NOMO-1 (cell line): ENCODE measurements around the gene TM7SF3.
"Not testable (repeated sequence)": the region's sequence is repeated elsewhere in the genome, so short reads cannot be mapped to it uniquely, and the experiment has no call there.

Source experiments
- DNase-seq, 2 experiments: peaks; one replicate each; lab custom pipeline; 2025; ENCODE audit not compliant: unreplicated experiment in 2 of 2; lab: John Stamatoyannopoulos, UW

TM7SF3 gene, protein sequence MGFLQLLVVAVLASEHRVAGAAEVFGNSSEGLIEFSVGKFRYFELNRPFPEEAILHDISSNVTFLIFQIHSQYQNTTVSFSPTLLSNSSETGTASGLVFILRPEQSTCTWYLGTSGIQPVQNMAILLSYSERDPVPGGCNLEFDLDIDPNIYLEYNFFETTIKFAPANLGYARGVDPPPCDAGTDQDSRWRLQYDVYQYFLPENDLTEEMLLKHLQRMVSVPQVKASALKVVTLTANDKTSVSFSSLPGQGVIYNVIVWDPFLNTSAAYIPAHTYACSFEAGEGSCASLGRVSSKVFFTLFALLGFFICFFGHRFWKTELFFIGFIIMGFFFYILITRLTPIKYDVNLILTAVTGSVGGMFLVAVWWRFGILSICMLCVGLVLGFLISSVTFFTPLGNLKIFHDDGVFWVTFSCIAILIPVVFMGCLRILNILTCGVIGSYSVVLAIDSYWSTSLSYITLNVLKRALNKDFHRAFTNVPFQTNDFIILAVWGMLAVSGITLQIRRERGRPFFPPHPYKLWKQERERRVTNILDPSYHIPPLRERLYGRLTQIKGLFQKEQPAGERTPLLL

DNA sequence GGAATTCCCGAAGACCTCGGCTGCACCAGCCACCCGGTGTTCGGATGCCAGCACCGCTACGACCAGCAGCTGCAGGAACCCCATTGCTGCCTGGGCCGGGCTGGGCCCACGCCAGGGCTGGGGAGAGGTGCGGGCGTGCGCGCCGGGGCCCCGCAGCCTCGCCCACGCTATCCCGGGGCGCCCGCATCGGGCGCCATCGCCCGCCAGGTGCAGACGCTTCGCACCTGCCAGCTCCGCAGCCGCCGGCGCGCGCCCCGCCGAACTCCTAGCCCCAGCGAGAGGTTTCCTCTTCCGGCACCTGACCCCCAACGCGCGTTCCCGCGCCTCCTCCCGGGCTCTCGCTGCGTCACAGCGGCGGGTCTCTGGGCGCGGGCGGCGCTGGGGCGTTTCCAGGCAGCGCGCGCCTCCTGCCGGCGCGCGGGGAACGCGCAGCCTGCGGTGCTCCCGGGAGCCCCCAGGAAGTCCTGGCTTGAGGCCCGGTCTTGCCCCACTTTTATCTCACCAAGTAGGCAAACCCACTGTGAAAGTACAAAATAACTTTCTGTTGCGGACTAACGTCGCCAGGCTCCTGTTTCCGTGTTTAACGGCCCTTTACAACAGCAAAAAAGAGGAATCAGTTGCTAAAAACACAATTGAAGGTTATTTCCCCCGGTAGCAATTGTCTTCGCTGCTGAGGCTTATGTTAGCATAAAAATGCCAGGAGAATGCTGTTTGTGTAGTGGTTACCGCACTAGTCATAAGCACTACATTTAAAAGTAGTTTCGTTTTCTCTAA lies at the start of gene TM7SF3:
Gene TM7SF3 (minus strand): TSS at position 300 of the 774 bp plus-strand sequence. CDS start 216 bp downstream, at position 84.
- DNase-seq, result peak; percentile 86 to 95

DNA sequence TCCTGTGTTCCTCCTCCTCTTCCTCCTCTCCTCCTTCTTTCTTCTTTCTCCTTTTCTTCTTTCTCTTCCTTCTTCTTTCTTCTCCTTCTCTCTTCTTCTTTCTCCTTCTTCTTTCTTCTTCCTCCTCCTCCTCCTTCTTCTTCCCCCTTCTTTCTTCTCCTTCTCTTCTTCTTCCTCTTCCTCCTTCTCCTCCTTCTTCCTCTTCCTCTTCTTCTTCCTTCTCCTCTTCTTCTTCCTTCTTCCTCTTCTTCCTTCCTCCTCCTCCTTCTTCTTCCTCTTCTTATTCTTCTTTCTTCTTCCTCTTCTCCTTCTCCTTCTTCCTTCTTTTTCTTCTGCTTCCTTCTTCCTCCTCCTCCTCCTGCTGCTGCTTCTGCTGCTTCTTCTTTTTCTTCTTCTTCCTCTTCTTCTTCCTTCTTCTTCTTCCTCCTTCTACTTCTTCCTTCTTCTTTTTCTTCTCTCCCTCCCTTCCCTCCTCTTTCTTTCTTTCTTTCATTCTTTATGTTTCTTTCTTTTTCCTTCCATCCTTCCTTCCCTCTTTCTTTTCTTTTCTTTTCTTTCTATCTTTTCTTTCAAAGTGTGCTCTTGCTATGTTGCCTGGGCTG lies 49.2 kb upstream of the TM7SF3 start:
- no peak for DNase-seq

DNA sequence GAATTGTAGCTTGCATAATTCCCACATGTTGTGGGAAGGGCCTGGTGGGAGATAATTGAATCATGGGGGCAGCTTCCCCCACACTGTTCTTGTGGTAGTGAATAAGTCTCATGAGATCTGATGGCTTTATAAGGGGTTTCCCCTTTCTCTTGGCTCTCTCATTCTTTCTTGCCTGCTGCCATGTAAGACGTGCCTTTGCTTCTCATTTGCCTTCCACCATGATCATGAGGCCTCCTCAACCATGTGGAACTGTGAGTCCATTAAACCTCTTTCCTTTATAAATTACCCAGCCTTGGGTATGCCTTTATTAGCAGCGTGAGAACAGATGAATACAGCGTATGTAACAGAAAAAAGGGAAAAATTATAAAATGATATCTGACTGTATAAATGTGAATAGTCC lies 47.1 kb upstream of the TM7SF3 start:
- no peak for DNase-seq

DNA sequence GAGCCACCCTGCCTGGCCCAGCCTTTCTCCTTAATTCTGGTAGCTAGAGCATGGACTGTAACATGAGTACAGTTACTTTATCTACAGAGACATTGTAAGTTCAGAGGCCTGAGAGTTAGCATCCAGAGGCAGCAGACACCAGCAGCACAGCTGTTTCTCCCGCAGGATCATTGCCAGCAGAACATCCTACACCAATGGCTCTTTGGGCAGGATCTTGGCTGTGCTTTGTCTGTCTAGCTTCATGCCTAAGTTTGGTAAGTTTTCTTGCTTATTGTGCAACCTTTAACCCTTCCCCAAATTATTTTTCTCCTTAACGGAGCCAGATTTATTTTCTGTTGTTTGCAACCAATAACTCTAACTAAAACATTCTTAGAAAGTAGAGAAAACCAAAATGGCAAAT lies 46.6 kb upstream of the TM7SF3 start:
- no peak for DNase-seq

DNA sequence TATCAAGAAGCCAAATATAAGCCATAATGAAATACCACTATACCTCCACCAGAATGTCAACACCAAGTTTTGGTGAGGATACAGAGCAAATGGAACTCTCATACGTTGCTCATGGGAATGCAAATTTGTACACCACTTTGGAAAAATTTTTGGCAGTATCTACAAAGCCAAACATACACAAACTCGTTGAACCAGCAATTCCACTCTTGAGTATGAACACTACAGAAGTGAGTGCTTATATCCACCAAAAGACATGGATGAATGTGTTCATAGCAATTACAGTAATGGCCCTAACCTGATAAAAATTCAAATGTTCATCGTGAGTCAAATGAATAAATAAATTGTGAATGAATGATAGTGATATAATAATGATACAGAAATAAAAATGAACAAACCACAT lies 43.4 kb upstream of the TM7SF3 start:
- DNase-seq, result no peak

DNA sequence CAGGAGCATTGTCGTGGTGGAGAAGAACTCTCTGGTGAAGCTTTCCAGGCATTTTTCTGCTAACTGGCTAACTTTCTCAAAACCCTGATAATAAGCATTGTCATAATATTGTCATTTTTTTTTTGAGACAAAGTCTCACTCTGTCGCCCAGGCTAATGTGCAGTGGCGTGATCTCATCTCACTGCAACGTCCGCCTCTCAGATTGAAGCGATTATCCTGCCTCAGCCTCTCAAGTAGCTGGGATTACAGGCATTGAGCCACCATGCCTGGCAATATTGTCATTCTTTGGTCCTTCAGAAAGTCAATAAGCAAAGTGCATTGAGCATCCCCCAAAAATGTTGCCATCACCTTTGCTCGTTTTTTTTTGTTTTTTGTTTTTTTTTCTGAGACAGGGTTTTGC lies 41.8 kb upstream of the TM7SF3 start:
- DNase-seq, result no peak

DNA sequence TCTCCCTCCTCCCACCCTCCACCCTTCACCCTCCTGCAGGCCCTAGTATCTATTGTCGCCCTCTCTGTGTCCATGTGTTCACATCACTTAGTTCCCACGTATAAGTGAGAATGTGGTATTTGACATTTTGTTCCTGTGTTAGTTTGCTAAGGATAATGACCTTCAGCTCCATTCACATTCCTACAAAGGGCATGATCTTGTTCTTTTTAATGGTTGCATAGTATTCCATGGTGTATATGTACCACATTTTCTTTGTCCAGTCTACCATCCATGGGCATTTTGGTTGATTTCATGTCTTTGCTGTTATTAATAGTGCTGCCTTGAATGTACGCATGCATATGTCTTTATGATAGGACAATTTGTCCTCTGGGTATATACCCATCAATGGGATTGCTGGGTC lies 38.6 kb upstream of the TM7SF3 start:
- no peak for DNase-seq

DNA sequence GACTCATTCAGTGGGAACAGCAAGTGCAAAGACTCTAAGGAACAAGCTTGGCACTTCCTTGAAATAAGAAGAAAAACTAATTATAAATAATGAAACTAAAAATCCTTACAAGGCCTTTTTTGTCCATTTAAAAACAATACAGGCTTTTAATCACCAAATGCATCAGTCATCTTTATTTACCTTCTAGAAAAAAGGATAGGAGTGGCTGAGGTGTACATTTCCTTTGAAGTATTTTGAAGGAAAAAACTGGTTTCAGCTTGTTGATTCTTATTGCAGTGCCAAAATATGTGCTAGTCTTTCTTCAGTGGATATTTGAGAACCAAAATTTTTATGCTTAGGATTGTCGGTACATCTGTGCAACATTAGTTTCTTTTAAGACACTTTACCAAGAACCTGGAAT lies 38.0 kb upstream of the TM7SF3 start:
- no peak for DNase-seq

DNA sequence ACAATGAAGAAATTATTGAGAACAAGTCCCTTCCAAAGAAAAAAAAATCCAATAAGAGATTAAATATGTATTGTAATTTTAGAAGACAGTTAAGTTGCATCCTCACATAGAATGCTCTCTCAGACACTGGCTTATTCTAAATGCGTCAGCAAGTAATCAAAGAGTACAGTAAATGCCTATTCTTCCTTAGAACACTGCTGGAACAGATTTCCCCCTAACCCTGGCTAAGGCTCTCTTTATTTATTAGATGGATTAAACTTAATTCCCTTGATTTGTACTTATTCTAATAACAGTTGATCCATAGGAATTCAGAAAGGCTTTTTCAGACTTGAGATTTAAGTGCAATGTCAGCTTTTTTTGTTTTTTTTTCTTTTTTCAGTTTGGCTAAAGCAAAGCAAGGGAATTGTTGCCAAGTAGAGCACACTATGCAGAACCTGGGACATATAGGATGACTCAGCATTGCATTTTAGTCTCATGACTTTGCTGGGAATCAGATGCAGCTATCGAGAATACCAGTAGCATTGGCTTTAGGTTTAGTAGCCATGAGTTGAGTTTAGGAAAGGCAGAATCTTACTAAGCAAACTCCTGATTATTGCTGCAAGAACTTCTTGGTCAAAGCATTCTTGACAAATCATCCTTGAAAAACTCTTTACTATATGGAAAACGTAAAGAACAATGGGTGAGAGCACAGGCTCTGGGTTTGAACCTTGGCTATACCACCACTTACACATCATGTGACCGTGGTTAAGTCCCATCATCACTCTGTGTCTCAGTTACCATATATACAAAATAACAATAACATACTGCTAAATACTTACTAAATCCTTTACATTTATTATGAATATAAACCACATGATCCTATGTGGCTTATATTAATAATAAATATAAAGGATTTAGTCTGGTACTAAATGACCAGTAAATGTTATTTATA lies 34.9 kb upstream of the TM7SF3 start:
- DNase-seq, result no peak

DNA sequence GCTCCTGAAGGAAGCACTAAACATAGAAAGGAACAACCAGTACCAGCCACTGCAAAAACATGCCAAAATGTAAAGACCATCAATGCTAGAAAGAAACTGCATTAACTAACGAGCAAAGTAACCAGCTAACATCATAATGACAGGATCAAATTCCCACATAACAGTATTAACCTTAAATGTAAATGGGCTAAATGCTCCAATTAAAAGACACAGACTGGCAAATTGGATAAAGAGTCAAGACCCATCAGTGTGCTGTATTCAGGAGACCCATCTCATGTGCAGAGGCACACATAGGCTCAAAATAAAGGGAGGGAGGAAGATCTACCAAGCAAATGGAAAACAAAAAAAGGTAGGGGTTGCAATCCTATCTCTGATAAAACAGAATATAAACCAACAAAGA lies 27.8 kb upstream of the TM7SF3 start:
- DNase-seq, result not testable (repeated sequence)

DNA sequence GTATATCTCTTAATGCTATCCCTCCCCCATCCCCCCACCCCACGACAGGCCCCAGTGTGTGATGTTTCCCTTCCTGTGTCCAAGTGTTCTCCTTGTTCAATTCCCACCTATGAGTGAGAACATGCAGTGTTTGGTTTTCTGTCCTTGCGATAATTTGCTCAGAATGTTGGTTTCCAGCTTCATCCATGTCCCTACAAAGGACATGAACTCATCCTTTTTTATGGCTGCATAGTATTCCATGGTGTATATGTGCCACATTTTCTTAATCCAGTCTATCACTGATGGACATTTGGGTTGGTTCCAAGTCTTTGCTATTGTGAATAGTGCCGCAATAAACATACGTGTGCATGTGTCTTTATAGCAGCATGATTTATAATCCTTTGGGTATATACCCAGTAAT lies 26.5 kb upstream of the TM7SF3 start:
- not testable (repeated sequence) for DNase-seq

DNA sequence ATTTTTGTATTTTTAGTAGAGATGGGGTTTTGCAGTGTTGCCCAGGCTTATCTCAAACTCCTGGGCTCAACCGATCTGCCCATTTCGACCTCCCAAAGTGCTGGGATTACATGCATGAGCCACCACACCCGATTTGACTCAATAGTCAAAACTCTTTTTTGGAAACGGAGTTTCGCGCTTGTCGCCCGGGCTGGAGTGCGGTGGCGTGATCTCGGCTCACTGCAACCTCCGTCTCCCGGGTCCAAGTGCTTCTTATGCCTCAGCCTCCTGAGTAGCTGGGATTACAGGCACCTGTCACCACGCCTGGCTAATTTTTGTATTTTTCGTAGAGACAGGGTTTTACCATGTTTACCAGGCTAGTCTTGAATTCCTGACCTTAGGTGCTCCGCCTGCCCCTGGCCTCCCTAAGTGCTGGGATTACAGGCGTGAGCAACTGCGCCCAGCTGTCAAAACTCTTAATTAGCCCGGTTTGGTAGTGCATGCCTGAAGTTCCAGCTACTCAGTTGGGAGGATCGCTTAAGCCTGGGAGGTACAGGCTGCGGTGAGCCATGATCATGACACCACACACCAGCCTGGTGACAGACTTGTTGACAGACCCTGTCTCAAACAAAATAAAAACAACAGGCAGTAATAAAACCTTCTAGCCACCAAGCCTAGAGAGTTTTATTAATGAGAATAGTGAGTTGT lies 20.6 kb upstream of the TM7SF3 start:
- DNase-seq, result no peak

DNA sequence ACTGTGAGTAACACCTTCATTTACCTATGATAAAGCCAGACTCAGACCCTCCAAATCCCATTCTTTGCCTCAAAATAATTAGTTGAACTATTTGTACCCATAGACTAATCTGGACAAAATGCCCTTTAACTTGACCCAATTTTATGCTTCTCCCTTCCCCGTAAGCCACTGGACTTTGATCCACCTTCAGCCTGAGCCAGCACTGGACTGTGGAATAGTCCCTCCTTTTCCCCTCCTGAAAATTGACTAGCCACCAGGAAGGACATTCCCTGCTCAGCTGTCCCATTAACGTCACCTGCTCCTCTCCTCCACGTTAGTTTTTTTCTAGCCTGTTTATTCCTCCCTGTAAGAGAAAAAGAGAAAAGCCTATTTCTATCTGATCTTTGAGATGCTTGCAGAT lies 18.5 kb upstream of the TM7SF3 start:
- DNase-seq, result no peak

DNA sequence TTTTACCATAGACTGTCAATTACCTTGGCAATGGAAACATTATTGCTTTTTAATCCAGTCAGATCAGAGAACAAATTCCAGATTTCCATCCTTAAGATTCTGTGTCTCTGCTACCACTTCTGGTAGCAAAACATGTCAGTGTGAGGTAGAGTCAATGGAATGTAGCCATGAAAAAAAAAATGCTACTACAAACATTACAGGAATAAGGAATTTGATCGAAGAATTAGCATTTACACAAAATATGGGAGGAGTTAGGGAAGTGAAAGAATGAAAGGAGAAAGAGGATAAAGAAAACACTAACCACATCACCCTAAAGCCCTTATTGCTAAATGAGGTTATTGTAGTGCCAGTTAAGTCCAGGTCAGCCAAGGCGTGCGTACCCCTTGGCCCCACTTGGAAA lies 17.3 kb upstream of the TM7SF3 start:
- DNase-seq, result no peak

DNA sequence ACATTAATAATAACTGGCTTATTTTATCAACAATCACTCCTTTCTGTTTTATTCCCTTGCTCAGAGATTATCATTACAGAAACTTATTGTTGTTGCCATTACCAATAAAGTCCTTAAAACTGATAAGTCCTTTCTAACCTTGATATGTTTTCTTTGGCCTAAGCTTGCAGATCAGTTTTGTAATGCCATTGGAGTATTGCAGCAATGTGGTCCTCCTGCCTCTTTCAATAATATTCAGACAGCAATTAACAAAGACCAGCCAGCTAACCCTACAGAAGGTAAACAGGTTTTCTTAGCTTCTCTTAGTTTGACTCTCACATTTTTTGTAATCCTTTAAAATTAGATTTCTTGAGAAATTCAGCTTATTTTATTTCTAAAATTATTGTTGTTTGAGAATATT lies 12.1 kb upstream of the TM7SF3 start:
- DNase-seq, result no peak

DNA sequence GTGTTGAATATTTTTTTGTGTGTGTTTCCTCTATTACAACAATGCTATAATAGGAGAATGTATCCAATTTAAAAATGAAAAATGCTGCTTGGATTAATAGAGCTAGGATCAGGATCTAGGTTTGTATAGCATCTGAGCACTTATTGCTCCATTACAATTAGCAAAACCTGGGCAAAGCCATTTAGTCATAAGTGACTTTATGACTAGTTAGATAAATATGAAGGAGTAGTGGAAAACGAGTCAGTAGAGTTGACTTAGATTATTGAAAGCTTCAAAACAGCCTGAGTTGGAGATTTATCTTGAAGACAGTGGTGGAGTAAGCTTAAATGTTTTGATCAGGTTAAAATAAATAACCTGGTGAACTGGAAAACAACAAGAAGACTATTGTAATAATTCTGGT lies 10.9 kb upstream of the TM7SF3 start:
- no peak for DNase-seq

DNA sequence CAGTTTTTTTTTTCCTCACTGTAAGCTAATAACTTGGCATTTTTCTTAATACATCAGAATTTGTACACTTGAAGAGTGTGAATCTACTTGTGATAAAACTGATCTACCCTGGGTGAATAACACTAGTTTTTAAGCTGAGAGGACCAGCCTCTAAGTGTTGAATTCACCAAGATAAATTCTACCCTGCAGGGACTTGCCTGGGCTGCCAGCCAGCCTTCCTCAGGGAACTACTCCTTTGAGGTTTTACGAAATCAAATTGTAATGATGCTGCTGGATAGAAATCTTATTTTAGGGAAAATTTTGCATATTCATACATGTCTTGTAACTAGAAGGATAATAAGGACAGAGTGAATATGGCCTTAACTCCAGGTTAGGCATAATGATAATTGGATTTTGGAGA lies 10.1 kb upstream of the TM7SF3 start:
- DNase-seq, result no peak

DNA sequence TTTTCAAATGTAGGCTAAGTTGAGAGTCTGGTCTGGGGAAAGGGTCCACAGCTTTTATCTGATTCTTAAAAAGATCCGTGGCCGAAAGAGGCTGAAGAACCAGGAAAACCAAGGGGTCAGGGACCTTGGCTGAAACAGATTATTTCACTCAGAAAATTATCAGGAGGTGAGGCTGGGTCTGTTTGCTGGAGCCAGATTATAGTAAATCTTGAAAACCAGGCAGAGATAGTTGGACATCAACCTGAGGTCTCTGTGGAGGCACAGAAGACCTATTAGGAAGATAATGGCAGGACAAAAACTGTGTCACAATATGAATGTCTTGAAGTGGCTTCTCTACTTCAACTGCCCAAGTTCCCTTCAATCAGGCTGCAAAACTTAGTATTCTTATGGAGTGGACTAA lies 6.6 kb upstream of the TM7SF3 start:
- no peak for DNase-seq

DNA sequence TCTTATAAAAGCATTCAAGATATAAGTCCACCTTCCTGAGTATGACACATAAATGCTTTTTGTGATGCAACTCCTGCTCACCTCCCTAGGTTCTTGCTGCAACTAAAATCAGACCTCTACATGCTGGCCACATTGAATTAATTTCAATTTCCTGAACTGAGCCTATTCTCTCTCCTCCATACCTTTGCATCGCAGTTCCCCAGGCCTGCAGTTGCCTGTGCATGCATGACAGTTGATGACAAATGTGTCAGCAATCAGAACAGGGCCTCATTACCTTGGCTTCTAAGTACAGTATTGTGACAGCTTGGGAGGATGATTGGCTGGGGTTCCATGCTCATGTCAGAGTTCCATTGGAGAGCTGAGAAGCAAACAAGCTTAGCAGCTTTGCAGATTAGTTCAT lies 3.9 kb upstream of the TM7SF3 start:
- DNase-seq, result no peak
